SU-DHL-6 (cell line): Measurements from ENCODE around the gene CXCL6.

Experiments used
- EZH2phosphoT487 ChIP-seq: fragments of 200-600 bp; sonication (generic), shearing (Covaris generic); conservative IDR thresholded peaks from 2 replicates; pipeline ENCODE4 v1.6.1; 2018; ENCODE audit warnings: mild to moderate bottlenecking, antibody characterized with exemption, low read length, moderate library complexity, mixed read lengths
- TF ChIP-seq, protein P1 (sequence below): fragments of 200-600 bp; sonication (generic); IDR thresholded peaks from one replicate; pipeline ENCODE4 v1.5.1; 2017; ENCODE audit warnings: antibody characterized with exemption, mild to moderate bottlenecking, low read length, moderate library complexity; ENCODE audit not compliant: insufficient read depth, poor library complexity, severe bottlenecking

GRCh38 chr4:73867783-73868182 lies 31.3 kb downstream of the CXCL6 start:
- TF ChIP-seq, protein P1, sequence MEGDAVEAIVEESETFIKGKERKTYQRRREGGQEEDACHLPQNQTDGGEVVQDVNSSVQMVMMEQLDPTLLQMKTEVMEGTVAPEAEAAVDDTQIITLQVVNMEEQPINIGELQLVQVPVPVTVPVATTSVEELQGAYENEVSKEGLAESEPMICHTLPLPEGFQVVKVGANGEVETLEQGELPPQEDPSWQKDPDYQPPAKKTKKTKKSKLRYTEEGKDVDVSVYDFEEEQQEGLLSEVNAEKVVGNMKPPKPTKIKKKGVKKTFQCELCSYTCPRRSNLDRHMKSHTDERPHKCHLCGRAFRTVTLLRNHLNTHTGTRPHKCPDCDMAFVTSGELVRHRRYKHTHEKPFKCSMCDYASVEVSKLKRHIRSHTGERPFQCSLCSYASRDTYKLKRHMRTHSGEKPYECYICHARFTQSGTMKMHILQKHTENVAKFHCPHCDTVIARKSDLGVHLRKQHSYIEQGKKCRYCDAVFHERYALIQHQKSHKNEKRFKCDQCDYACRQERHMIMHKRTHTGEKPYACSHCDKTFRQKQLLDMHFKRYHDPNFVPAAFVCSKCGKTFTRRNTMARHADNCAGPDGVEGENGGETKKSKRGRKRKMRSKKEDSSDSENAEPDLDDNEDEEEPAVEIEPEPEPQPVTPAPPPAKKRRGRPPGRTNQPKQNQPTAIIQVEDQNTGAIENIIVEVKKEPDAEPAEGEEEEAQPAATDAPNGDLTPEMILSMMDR, result no peak
- TF ChIP-seq EZH2phosphoT487, result no peak
